A549 (cell line): ENCODE results near the gene DHX57. TPM values are rescaled to one million over a fixed set of nuclear protein-coding genes. Genes with fewer than 3 reads are reported as not detected.

Source experiments
- ATAC-seq, 2 experiments: fragments of 200-7000 bp in 1 of 2; fragments of >200 bp in 1 of 2; cut with Nextera tagmentation in 1 of 2; cut with Tn5 transposase in 1 of 2; 3 replicates each; pipeline versions ENCODE4 v1.8.0 to v1.9.1; 2018 to 2020; ENCODE audit warnings: mild to moderate bottlenecking in 1 of 2, moderate library complexity in 1 of 2
- CTCF ChIA-PET: fragments of 300-600 bp; sonication (Branson Sonifier 250); formaldehyde crosslinking; extraction: SDS; loops from one replicate; lab custom pipeline; 2021; ENCODE audit warnings: antibody characterized with exemption, inconsistent platforms; lab: Yijun Ruan, JAX
- POLR2A ChIA-PET: fragments of 350-600 bp; formaldehyde crosslinking; extraction: SDS; loops from one replicate; lab custom pipeline; 2021; ENCODE audit warnings: antibody characterized with exemption, inconsistent platforms; lab: Yijun Ruan, JAX
- DNase-seq, 2 experiments: peaks; one replicate each; pipeline versions ENCODE4 v3.0.0 to v3.0.0-alpha.2; 2011 to 2016; ENCODE audit warnings: low read depth in 1 of 2, low spot score in 1 of 2
- FAIRE-seq: peaks from 2 replicates; lab custom pipeline; 2011; peaks lifted over from hg19 to GRCh38; lab: Jason Lieb, UNC
- H3K27ac ChIP-seq, 2 experiments: fragments of >200 bp; sonication (Bioruptor Twin); formaldehyde crosslinking; 3 replicates each; pipeline ENCODE4 v1.5.1; 2016 to 2017
- H3K4me1 ChIP-seq: fragments of >200 bp; sonication (Bioruptor Twin); formaldehyde crosslinking; 3 replicates; pipeline ENCODE4 v1.6.1; 2016
- H3K4me2 ChIP-seq: fragments of >200 bp; sonication (Bioruptor Twin); formaldehyde crosslinking; 3 replicates; pipeline ENCODE4 v1.6.1; 2016
- H3K4me3 ChIP-seq: fragments of >200 bp; sonication (Bioruptor Twin); formaldehyde crosslinking; 3 replicates; pipeline ENCODE4 v1.5.1; 2016
- H3K9me3 ChIP-seq: fragments of >200 bp; sonication (Bioruptor Twin); formaldehyde crosslinking; 3 replicates; pipeline ENCODE4 v1.6.1; 2016
- BCL3 ChIP-seq: fragments of >200 bp; sonication (Bioruptor Twin); formaldehyde crosslinking; IDR thresholded peaks from 3 replicates; pipeline ENCODE4 v1.6.1; 2016
- CBX2 ChIP-seq: fragments of 200-600 bp; sonication (generic); IDR thresholded peaks from 2 replicates; pipeline ENCODE4 v1.6.1; 2016; ENCODE audit warnings: low read depth, mild to moderate bottlenecking, borderline replicate concordance
- E2F6 ChIP-seq: IDR thresholded peaks from 2 replicates; pipeline ENCODE4 v1.6.1; 2012; ENCODE audit warnings: low read depth, borderline replicate concordance
- EHF ChIP-seq: fragments of 250-450 bp; sonication (Bioruptor Pico); IDR thresholded peaks from 2 replicates; pipeline ENCODE4 v1.5.0; 2020; ENCODE audit warnings: mild to moderate bottlenecking
- FOSL2 ChIP-seq, 2 experiments: fragments of 450-650 bp in 1 of 2; fragments of >200 bp in 1 of 2; sonication (Bioruptor Twin) in 1 of 2; formaldehyde crosslinking; IDR thresholded peaks; 2 replicates each; pipeline versions ENCODE4 v1.5.0 to v1.6.1; 2016 to 2020; ENCODE audit warnings: mild to moderate bottlenecking in 1 of 2, moderate library complexity in 1 of 2
- FOXS1 ChIP-seq: fragments of 250-450 bp; sonication (Bioruptor Pico); IDR thresholded peaks from 2 replicates; pipeline ENCODE4 v1.5.0; 2020; ENCODE audit warnings: mild to moderate bottlenecking, moderate library complexity
- HDAC2 ChIP-seq: fragments of 200-600 bp; sonication (generic); IDR thresholded peaks from 2 replicates; pipeline ENCODE4 v1.6.1; 2016
- HMGXB4 ChIP-seq: fragments of 250-450 bp; sonication (Bioruptor Pico); IDR thresholded peaks from 2 replicates; pipeline ENCODE4 v1.5.0; 2021; ENCODE audit warnings: mild to moderate bottlenecking, moderate library complexity, borderline replicate concordance
- HOXA7 ChIP-seq: fragments of 250-450 bp; sonication (Bioruptor Pico); IDR thresholded peaks from 2 replicates; pipeline ENCODE4 v1.5.0; 2020; ENCODE audit warnings: mild to moderate bottlenecking, moderate library complexity
- JUNB ChIP-seq: fragments of >200 bp; sonication (Bioruptor Twin); formaldehyde crosslinking; IDR thresholded peaks from 2 replicates; pipeline ENCODE4 v1.6.1; 2016
- KDM5A ChIP-seq: fragments of 200-600 bp; sonication (generic); IDR thresholded peaks from 2 replicates; pipeline ENCODE4 v1.6.1; 2016; ENCODE audit warnings: antibody characterized with exemption, mild to moderate bottlenecking
- MAZ ChIP-seq: fragments of 150-350 bp; IDR thresholded peaks from 2 replicates; pipeline ENCODE4 v1.6.1; 2014; ENCODE audit warnings: antibody characterized with exemption, low read depth, low read length, borderline replicate concordance
- MYC ChIP-seq: IDR thresholded peaks from 2 replicates; pipeline ENCODE4 v1.6.1; 2012; ENCODE audit warnings: mild to moderate bottlenecking, inconsistent platforms, low read length, improper control_type of control experiment, borderline replicate concordance
- NFE2L2 ChIP-seq: fragments of 150-350 bp; conservative IDR thresholded peaks from 2 replicates; pipeline ENCODE4 v1.6.1; 2014; ENCODE audit warnings: low read length
- RAD21 ChIP-seq, 2 experiments: fragments of >200 bp in 1 of 2; sonication (Bioruptor Twin) in 1 of 2; formaldehyde crosslinking in 1 of 2; IDR thresholded peaks in 1 of 2; conservative IDR thresholded peaks in 1 of 2; 2 replicates in 1 of 2; 3 replicates in 1 of 2; pipeline ENCODE4 v1.6.1; 2012 to 2018; ENCODE audit warnings: inconsistent platforms in 1 of 2
- REST ChIP-seq: fragments of 200-600 bp; sonication (generic); IDR thresholded peaks from 2 replicates; pipeline ENCODE4 v1.6.1; 2016; ENCODE audit warnings: antibody characterized with exemption, mild to moderate bottlenecking, moderate library complexity
- TFCP2L1 ChIP-seq: fragments of 250-450 bp; sonication (Bioruptor Pico); IDR thresholded peaks from 2 replicates; pipeline ENCODE4 v1.5.0; 2021; ENCODE audit warnings: mild to moderate bottlenecking
- USF2 ChIP-seq: fragments of 450-650 bp; IDR thresholded peaks from 2 replicates; pipeline ENCODE4 v1.6.1; 2014; ENCODE audit warnings: antibody characterized with exemption
- ZNF302 ChIP-seq: fragments of 250-450 bp; sonication (Bioruptor Pico); IDR thresholded peaks from 2 replicates; pipeline ENCODE4 v1.9.0; 2021; ENCODE audit warnings: inconsistent platforms, mild to moderate bottlenecking, moderate library complexity
- WGBS: methylation state at CpG from one replicate; pipeline ENCODE4 v1.1.6; 2017; ENCODE audit errors: missing lambda C conversion rate; 5-methylcytosine and 5-hydroxymethylcytosine counted together
- polyA plus RNA-seq, 4 experiments: library from polyadenylated mRNA; depleted of rRNA in 3 of 4; stranded (reverse); fragments of >200 nt; fragmentation: RNase III in 1 of 4; extraction: RNeasy Plus Mini Kit Qiagen cat#74134 plus additional on column Dnase treatment in 1 of 4; gene quantifications; 2 replicates in 3 of 4; 3 replicates in 1 of 4; pipeline ENCODE4 v1.2.3, GENCODE V29; 2011 to 2017

DHX57 gene
- polyA plus RNA-seq, 2 of the 4 experiments (the other 2 are of a cell fraction) = 20.6 to 31.8 TPM

DNA sequence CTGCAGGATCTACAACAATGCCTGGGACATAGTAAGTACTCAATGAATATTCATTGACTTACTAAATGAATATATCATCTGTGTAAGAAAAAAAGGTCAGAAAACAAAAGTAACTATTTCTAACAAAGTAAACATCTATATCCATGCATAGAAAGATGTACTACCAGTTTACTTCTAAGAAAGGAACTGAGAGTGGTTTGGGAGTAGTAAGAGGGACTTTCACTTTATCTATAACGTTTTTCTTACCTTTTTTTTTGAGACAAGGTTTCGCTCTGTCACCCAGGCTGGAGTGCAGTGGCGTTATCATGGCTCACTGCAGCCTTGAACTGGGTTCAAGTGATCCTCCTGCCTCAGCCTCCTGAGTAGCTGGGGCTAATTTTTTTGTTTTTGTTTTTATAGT is 25.7 kb downstream of the DHX57 start:
- no peak for DNase-seq
- POLR2A ChIA-PET = no interaction called here
- Histone ChIP-seq H3K4me1 (no peaks in the 10 kb centered on the region), H3K27ac (no peak overlapping the region), H3K4me3 (no peak overlapping the region), H3K4me2 (no peak overlapping the region)
- ATAC-seq = no peak
- FAIRE-seq = no peak
- TF ChIP-seq CBX2 (no peak), MYC (no peak), ZNF302 (CRISPR knock-in tag) (no peak), RAD21 (conservative IDR thresholded peaks at IDR 0.05 in 1 of 2, IDR thresholded peaks at IDR 0.05 in 1 of 2) (no peak), MAZ (no peak), HMGXB4 (CRISPR knock-in tag) (no peak), NFE2L2 (no peak), USF2 (no peak), HOXA7 (no peak), BCL3 (no peak), TFCP2L1 (CRISPR knock-in tag) (no peak), JUNB (no peak), HDAC2 (no peak), E2F6 (no peak), FOXS1 (CRISPR knock-in tag) (no peak), FOSL2 (IDR thresholded peaks at IDR 0.05) (no peak), FOSL2 (CRISPR knock-in tag; IDR thresholded peaks at IDR 0.05) (no peak), EHF (no peak), REST (no peak), KDM5A (no peak)
- TF ChIP-seq, all 56 proteins: peak for 0
- WGBS = 85% methylated on average over 3 of the region's 3 CpGs
- CTCF ChIA-PET = interaction anchor here (0.6 to 1.2 kb wide), 3 partner anchors 15 to 490 kb away, joined by 3 read pairs; no protein-coding TSS in a partner anchor
- H3K9me3 ChIP-seq = no peaks in the 10 kb centered on the region
